ENCODE results near the gene TMX3. TPM values are rescaled to one million over a fixed set of nuclear protein-coding genes. Genes with fewer than 3 reads are reported as not detected.

Gene TMX3
- total and polyA plus RNA-seq, 2 donors (not counting 3 experiments of a cell fraction or from before 2014, with no cell fraction given), result 20.0 to 65.5 TPM

DNA sequence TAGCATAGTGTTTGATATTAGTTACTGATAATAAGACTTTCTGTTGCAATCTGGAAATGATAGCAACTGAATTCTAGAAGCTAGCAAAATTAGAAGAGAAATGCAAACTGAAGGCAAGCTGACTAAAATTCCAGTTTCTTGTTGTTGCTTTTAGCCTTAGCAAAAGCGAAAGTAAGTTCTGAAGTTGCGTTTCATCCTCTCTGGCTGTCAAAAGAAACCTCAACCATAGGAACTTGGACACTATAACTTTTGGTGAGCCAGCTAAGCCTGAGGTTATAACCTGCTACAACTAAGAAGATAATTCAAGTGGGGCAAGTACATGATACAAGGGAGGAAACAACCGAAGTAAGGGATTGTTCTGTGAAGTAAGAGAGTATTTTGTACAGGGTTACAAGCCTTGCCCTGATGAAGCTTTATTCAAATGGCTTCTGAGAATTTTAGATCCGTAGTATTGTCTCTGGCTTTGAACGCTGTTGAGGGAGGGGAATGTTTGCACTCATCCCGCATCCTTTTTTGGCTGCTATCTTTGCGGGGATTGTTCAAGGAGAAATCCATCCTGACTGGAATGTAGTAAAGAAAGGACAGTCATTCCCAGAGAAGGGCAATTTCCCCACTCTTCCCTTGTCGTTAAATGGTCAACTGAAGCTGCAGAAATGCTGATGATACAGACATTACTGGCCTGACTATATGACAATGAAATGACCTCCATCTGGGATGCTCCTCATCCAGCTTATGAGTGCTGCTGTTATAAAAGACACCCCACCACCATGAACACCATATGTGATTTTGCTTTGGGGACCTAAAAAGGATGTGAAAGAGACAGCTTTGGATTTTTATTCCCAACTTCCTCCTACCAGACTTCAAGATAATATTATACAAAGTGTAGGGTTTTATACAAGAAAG is 7.0 kb upstream of the TMX3 start:
- Histone ChIP-seq H4K20me1 (replicated peaks; ENCODE audit: control insufficient read depth, extremely low read depth, insufficient read depth, low read length) (no peaks in the 10 kb centered on the region), H3K9me3 (replicated peaks; ENCODE audit: control insufficient read depth, insufficient read depth, low read length) (no peaks in the 10 kb centered on the region), H3K9me1 (replicated peaks; ENCODE audit: control insufficient read depth, extremely low read depth, insufficient read depth, low read length) (no peaks in the 10 kb centered on the region), H3K36me3 (ENCODE audit: control insufficient read depth in 2 of 2, extremely low read depth in 1 of 2, insufficient read depth in 2 of 2, low read length in 2 of 2) (no peaks in the 10 kb centered on the region), H2AFZ (ENCODE audit: low read depth, low read length) (no peak overlapping the region), H3K27ac (ENCODE audit: insufficient read depth, low read depth, low read length) (no peak overlapping the region), H3K4me1 (ENCODE audit: control insufficient read depth, extremely low read depth, insufficient read depth, low read length) (no peaks in the 10 kb centered on the region), H3K4me2 (ENCODE audit: insufficient read depth, low read length) (no peak overlapping the region), H3K4me3 (replicated peaks in 1 of 3; ENCODE audit: insufficient read depth in 1 of 3, low read depth in 1 of 3, low read length in 3 of 3) (no peak overlapping the region), H3K27me3 (ENCODE audit: control insufficient read depth in 2 of 2, insufficient read depth in 2 of 2, low read length in 2 of 2) (no peaks in the 10 kb centered on the region), H3K79me2 (ENCODE audit: control insufficient read depth, insufficient read depth, low read length) (no peaks in the 10 kb centered on the region), H3K9ac (replicated peaks; ENCODE audit: extremely low read depth, insufficient read depth, low read length) (no peak overlapping the region)
- dilution Hi-C loops (cut with MboI; ENCODE audit: extremely low pct_ligation_motif_present, low sequenced_read_pairs), result no loop called here
- TF ChIP-seq MYC (IDR thresholded peaks at IDR 0.05; ENCODE audit: low read depth, low read length) (no peak), EZH2 (IDR thresholded peaks at IDR 0.05; ENCODE audit: borderline replicate concordance, low read depth, low read length, severe bottlenecking) (no peak), GATA2 (IDR thresholded peaks at IDR 0.05; ENCODE audit: insufficient read depth, insufficient read length, low read depth, low read length) (no peak), JUN (IDR thresholded peaks at IDR 0.05; ENCODE audit: borderline replicate concordance, insufficient read depth, insufficient read length, low read depth) (no peak), POLR2AphosphoS5 (IDR thresholded peaks at IDR 0.05; ENCODE audit: insufficient read depth, low read depth, low read length) (no peak), POLR2A (IDR thresholded peaks at IDR 0.05; ENCODE audit: low read depth, low read length) (no peak), FOS (IDR thresholded peaks at IDR 0.05; ENCODE audit: borderline replicate concordance, insufficient read depth, low read length) (no peak)
- TF ChIP-seq, protein P1, sequence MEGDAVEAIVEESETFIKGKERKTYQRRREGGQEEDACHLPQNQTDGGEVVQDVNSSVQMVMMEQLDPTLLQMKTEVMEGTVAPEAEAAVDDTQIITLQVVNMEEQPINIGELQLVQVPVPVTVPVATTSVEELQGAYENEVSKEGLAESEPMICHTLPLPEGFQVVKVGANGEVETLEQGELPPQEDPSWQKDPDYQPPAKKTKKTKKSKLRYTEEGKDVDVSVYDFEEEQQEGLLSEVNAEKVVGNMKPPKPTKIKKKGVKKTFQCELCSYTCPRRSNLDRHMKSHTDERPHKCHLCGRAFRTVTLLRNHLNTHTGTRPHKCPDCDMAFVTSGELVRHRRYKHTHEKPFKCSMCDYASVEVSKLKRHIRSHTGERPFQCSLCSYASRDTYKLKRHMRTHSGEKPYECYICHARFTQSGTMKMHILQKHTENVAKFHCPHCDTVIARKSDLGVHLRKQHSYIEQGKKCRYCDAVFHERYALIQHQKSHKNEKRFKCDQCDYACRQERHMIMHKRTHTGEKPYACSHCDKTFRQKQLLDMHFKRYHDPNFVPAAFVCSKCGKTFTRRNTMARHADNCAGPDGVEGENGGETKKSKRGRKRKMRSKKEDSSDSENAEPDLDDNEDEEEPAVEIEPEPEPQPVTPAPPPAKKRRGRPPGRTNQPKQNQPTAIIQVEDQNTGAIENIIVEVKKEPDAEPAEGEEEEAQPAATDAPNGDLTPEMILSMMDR (IDR thresholded peaks at IDR 0.05; ENCODE audit: extremely low read depth in 1 of 2, insufficient read depth in 1 of 2, low read depth in 1 of 2, low read length in 2 of 2), result no peak
- TF ChIP-seq, protein P2, sequence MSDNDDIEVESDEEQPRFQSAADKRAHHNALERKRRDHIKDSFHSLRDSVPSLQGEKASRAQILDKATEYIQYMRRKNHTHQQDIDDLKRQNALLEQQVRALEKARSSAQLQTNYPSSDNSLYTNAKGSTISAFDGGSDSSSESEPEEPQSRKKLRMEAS (IDR thresholded peaks at IDR 0.05; ENCODE audit: insufficient read depth, insufficient read length), result no peak
- POLR2A ChIA-PET, result no interaction called here
- intact Hi-C loops (cut with micrococcal nuclease), result no loop called here
- CTCF ChIA-PET, result interaction anchor here (0.9 kb wide), 1 partner anchor 12 kb away, joined by 3 read pairs; no protein-coding TSS in a partner anchor
- BruUV-seq (replicated peaks), result no TSS peak
- FAIRE-seq (no peak), DNase-seq (ENCODE audit: low read depth, low spot score) (no peak)

Data from endothelial cell of umbilical vein (primary cell).